Breast epithelium (tissue), 3 donors: ENCODE measurements around the gene RPL29.

Experiments used
- POLR2AphosphoS5 ChIP-seq, 3 donors: sonication (generic); formaldehyde crosslinking; IDR thresholded peaks; one replicate each; pipeline ENCODE4 v1.6.1; 2017; ENCODE audit warnings: antibody characterized with exemption in 3 of 3
- TF ChIP-seq, protein P1 (sequence below), 3 donors: fragments of 450-650 bp; IDR thresholded peaks; one replicate each; pipeline ENCODE4 v1.5.1; 2016 to 2017; ENCODE audit warnings: antibody characterized with exemption in 3 of 3, mild to moderate bottlenecking in 3 of 3, moderate library complexity in 3 of 3

DNA sequence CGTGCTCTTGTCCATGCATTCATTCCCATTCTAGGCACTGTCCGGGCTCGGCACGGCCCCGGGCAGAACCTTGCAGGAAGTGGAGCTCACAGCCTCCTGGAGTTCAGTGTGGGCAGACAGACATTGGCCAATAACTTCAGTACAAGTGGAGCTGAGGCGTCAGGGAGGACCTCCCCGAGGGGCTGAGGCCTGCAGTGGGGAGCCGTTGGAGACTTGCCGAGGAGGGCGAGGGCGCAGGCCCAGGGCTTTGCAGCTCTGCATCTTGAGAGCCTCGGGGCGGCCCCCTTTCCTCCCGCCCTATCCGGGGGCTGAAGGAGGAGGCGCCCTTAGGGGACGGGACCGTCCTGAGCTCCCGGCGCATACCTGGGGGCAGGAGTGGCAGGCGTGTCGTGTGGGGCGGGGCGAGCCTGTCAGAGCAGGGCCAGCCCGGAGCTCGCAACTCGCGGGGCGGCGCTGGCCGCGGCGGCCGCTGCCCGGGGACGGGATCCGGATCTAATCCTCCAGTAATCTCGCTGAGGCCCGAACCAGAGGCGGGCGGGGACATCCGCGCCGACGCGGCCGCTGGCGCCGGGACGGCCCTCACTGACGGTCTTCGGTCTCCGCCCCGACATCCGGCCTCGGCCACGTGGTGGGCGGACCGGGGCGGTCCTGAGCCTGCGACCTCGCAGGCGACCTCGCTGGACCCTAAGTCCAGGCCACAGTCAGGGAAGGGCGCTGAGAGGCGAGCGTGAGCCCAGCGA lies 12.7 kb downstream of the RPL29 start, which contains the start of gene ACY1:
- TF ChIP-seq POLR2AphosphoS5 (IDR thresholded peaks at IDR 0.05) = peak; percentile 42 to 69 (median 59)
- TF ChIP-seq, protein P1, sequence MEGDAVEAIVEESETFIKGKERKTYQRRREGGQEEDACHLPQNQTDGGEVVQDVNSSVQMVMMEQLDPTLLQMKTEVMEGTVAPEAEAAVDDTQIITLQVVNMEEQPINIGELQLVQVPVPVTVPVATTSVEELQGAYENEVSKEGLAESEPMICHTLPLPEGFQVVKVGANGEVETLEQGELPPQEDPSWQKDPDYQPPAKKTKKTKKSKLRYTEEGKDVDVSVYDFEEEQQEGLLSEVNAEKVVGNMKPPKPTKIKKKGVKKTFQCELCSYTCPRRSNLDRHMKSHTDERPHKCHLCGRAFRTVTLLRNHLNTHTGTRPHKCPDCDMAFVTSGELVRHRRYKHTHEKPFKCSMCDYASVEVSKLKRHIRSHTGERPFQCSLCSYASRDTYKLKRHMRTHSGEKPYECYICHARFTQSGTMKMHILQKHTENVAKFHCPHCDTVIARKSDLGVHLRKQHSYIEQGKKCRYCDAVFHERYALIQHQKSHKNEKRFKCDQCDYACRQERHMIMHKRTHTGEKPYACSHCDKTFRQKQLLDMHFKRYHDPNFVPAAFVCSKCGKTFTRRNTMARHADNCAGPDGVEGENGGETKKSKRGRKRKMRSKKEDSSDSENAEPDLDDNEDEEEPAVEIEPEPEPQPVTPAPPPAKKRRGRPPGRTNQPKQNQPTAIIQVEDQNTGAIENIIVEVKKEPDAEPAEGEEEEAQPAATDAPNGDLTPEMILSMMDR (IDR thresholded peaks at IDR 0.05) = peak in 1 of 3 donors; percentile 6
